IgD-negative memory B cell (primary cell): ENCODE measurements around the gene CD46. TPM values are rescaled to one million over a fixed set of nuclear protein-coding genes. Genes with fewer than 3 reads are reported as not detected.

Experiments used
- H3K27ac Mint-ChIP-seq, 3 donors: one replicate each; pipeline ENCODE4 v1.8.0; 2020 to 2022; ENCODE audit warnings: mild to moderate bottlenecking in 3 of 3, mixed read lengths in 3 of 3, moderate library complexity in 1 of 3
- H3K27me3 Mint-ChIP-seq: one replicate; pipeline ENCODE4 v1.8.0; 2021; ENCODE audit warnings: mixed read lengths
- H3K36me3 Mint-ChIP-seq: one replicate; pipeline ENCODE4 v1.8.0; 2020; ENCODE audit warnings: mild to moderate bottlenecking, mixed read lengths
- H3K4me1 Mint-ChIP-seq, 3 donors: one replicate each; pipeline ENCODE4 v1.8.0; 2020 to 2022; ENCODE audit warnings: mixed read lengths in 3 of 3, mild to moderate bottlenecking in 1 of 3
- H3K4me3 Mint-ChIP-seq, 4 donors: one replicate each; pipeline ENCODE4 v1.8.0; 2020 to 2022; ENCODE audit warnings: mild to moderate bottlenecking in 4 of 4, mixed read lengths in 4 of 4, moderate library complexity in 3 of 4
- H3K9me3 Mint-ChIP-seq, 3 donors: one replicate each; pipeline ENCODE4 v1.8.0; 2020 to 2021; ENCODE audit warnings: mixed read lengths in 3 of 3, mild to moderate bottlenecking in 1 of 3
- polyA plus RNA-seq: library from polyadenylated mRNA; unstranded; fragments of 300-500 nt; fragmentation: Illumina TruSeq; gene quantifications from one replicate; pipeline ENCODE4 v1.2.3, GENCODE V29; 2021

CD46 gene
- polyA plus RNA-seq, 1 donor from 2014 or later = 67.2 TPM

GRCh38 chr1:207830788-207831187, 78.9 kb downstream of the CD46 start:
- H3K9me3 Mint-ChIP-seq = no peaks in the 10 kb centered on the region
- no peak overlapping the region for H3K4me3 Mint-ChIP-seq
- H3K27ac Mint-ChIP-seq = peak overlapping the region in 1 of 3 donors; percentile 88
- H3K27me3 Mint-ChIP-seq = no peaks in the 10 kb centered on the region
- H3K36me3 Mint-ChIP-seq = no peaks in the 10 kb centered on the region
- H3K4me1 Mint-ChIP-seq = peaks cover 44 to 78% (median 47%) of the 10 kb centered on the region in 3 donors

DNA sequence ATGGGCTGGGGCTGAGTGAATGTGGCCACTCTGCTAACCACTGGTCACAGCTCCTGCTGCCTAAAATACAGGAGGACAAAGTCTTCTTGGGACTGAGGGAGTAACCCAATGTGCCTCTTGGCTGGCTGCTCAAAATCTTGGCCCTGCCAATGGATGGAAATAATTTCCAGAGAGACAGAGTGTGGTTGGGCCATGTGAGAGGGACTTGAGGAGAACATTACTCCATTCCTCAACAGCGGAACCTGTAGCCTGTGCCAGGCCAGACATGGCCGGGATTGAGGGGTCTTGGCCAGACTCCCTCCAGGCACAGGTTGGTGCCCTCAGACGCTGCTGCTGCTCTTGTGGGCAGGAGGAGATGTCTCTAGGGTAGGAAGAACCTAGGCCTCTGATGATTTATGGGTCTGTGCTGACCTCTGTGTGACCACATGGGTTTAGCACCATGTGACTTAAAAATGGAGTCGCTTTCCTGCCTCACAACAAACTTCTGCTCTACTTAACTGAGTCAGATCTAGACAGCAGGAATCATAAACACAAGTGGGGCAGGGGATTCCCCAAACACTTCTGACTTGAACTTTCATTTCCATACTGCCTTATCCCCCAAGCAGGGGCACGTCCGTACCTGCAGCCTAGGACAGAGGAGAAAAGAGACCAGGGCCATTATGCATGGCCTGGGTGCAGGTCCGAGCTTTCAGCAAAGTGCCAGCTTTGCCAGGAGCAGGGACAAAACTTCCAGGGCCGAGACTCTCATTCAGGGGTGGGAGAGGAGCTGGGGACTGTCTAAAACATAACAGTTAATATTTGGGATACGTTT, 79.9 kb downstream of the CD46 start:
- Mint-ChIP-seq H3K27me3 (no peaks in the 10 kb centered on the region), H3K27ac (peak overlapping the region; percentile 13 to 89 (median 88)), H3K36me3 (no peaks in the 10 kb centered on the region), H3K4me1 (peaks cover 37 to 69% (median 41%) of the 10 kb centered on the region in 3 donors), H3K4me3 (peak overlapping the region in 3 of 4 donors; percentile 22 to 94 (median 84)), H3K9me3 (no peaks in the 10 kb centered on the region)

DNA sequence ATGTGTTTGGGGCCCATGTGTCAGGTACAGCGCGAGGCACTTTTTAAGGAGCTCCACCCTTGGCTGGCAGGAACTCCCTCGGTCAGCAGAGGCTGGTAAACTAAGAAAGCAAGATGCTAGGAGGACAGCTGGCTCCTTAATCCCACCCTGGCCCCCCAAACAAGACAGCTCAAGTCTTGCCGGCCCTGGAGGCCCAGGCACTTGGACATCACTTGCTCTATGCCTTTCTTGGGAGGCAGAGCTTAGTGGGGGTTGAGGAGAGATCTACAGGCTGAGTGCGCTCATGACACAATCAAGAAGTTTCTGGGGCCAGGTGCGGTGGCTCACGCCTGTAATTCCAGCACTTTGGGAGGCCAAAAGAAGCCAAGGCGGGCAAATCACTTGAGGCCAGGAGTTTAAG, 80.9 kb downstream of the CD46 start:
- H3K27me3 Mint-ChIP-seq = no peaks in the 10 kb centered on the region
- H3K27ac Mint-ChIP-seq = peak overlapping the region; percentile 13 to 89 (median 88)
- H3K9me3 Mint-ChIP-seq = no peaks in the 10 kb centered on the region
- H3K4me1 Mint-ChIP-seq = peaks cover 35 to 62% (median 41%) of the 10 kb centered on the region in 3 donors
- peak overlapping the region in 1 of 4 donors; percentile 94 for H3K4me3 Mint-ChIP-seq
- no peaks in the 10 kb centered on the region for H3K36me3 Mint-ChIP-seq

- Mint-ChIP-seq H3K36me3 (no peaks in the 10 kb centered on the region), H3K27me3 (no peaks in the 10 kb centered on the region), H3K27ac (peak overlapping the region; percentile 13 to 88 (median 63)), H3K4me1 (peaks cover 31 to 57% (median 41%) of the 10 kb centered on the region in 3 donors), H3K4me3 (peak overlapping the region in 1 of 4 donors; percentile 19), H3K9me3 (no peaks in the 10 kb centered on the region)
Observed at GRCh38 chr1:207833381-207833780, 81.5 kb downstream of the CD46 start.

- H3K4me3 Mint-ChIP-seq = peak overlapping the region in 1 of 4 donors; percentile 19
Observed at GRCh38 chr1:207833956-207834660, 82.3 kb downstream of the CD46 start.

DNA sequence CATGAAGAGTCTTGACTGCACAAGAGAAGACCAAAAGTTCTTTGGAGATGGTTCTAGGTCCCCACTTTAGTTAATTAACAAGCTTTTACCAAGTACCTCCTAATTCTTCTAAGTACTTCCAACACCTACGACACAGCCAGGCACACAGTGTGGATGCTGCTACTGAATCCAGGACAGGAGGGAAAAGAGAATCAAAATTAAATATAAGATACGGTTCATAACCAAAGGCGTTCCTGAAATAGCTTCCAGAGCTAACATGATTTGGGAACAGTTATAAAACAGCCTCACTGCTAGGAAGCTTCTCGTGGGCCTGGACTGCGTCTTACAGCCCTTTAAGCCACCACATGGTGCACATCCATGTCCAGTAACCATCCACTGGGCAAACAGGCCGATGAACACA, 84.1 kb downstream of the CD46 start:
- H3K27ac Mint-ChIP-seq = peak overlapping the region in 1 of 3 donors; percentile 77
- H3K4me1 Mint-ChIP-seq = peaks cover 22 to 51% (median 45%) of the 10 kb centered on the region in 3 donors
- no peaks in the 10 kb centered on the region for H3K9me3 Mint-ChIP-seq
- no peak overlapping the region for H3K4me3 Mint-ChIP-seq
- no peaks in the 10 kb centered on the region for H3K27me3 Mint-ChIP-seq
- H3K36me3 Mint-ChIP-seq = peaks cover 4% of the 10 kb centered on the region

More at GRCh38 chr1:207833956-207834660, 82.3 kb downstream of the CD46 start:
- H3K27me3 Mint-ChIP-seq = no peaks in the 10 kb centered on the region
- H3K36me3 Mint-ChIP-seq = peaks cover 3% of the 10 kb centered on the region
- H3K9me3 Mint-ChIP-seq = no peaks in the 10 kb centered on the region
- H3K4me1 Mint-ChIP-seq = peaks cover 28 to 57% (median 38%) of the 10 kb centered on the region in 3 donors
- H3K27ac Mint-ChIP-seq = peak overlapping the region; percentile 13 to 88 (median 83)

DNA sequence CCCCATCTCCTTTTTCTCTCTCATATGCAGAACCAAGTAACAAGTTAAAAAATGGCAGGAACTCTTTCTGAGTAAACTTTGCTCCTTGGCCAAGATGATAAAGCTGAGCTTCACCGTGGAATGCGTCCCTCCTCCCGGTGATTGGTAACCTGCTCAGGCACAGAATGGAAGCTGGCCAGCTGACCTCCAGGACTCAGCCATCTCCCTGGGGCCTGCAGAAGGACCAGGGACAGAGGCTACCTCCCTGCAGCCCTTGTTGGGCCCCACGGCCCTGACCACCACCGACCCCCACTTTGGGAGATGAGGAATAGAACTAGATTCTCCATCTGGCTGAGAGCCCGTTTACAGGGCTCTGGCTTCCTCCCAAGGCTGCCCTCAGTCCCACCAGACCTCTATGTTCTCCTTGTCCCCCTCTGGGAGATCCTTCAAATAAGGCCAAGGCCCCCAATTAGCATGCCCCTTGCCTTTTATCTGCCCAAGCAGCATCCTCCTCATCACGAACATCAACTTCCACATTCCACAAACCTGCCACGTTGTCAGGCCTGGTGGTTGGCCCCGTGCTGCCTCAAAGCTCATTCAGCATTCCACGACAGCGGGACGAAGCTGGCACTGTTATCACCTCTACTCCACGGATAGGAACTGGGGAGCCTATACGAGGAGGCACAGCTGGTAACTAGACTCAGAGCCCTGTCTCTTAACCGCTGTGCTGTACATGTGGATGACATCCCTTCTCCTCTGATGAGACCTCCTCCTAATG, 84.9 kb downstream of the CD46 start:
- Mint-ChIP-seq H3K4me1 (peaks cover 22 to 45% (median 43%) of the 10 kb centered on the region in 3 donors), H3K27ac (peak overlapping the region in 1 of 3 donors; percentile 94), H3K36me3 (peaks cover 4% of the 10 kb centered on the region), H3K9me3 (no peaks in the 10 kb centered on the region), H3K27me3 (no peaks in the 10 kb centered on the region), H3K4me3 (no peak overlapping the region)

DNA sequence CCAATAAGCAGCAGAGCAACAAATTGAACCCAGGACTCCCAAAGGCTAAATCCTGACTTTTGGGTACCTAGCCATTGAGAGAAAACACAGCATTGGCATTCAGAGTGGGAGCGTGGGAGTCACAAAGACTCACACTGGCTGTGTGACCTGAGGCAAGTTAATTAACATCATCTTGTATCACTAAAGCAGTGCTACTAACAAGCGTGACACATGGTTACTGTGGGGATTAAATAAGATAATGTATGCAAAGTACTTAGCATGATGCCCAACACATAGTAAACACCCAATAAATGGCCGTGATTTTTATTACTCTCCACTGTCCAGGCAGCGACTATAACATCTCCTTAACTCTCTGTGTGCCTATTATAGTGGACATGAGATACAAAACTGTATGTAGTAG, 85.8 kb downstream of the CD46 start:
- H3K4me3 Mint-ChIP-seq = peak overlapping the region in 1 of 4 donors; percentile 47
- peaks cover 18 to 42% (median 39%) of the 10 kb centered on the region in 3 donors for H3K4me1 Mint-ChIP-seq
- peaks cover 4% of the 10 kb centered on the region for H3K36me3 Mint-ChIP-seq
- no peaks in the 10 kb centered on the region for H3K27me3 Mint-ChIP-seq
- no peaks in the 10 kb centered on the region for H3K9me3 Mint-ChIP-seq
- no peak overlapping the region for H3K27ac Mint-ChIP-seq

DNA sequence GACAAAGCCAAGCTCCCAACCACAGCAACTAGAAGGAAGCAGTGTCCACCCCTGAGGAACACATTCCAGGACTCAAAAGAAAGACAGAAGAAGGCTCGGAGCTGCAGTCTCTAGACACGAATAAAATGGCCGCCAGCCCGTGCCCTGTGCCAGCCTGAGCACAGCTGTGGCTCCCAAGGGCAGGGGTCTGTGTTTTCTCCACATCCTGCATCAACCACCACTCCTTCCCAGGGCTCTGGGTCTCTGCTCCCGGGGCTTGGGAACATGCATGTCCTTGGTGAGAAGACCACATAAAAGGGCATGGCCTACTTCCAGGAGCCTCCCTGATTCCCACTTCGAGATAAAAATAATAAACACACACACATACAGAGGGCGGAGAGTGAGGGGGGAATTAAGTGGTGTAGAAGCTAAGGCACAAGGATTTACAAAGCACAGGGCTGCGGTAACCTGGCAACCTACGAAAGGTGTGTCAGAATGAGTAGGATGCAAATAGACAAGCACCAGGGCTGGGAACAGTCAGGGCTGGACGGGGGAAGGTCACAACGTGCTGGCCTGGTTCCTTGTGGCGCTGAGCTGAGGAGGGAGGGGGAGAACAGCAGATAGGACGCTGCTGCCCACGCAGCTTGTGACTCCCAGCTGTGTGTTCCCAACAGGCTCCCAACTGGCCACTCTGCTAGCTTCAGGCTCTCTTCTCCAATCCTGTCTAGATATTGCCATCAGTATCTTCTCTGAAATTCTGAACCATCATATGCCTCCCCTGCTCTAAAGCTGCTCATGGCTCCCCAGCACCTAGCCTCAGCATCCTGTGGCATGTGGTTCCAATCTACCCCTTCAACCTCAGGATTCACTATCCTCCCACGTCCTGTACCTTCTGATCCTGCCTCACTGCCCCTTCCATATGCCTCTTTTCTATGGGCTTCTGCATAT, 86.6 kb downstream of the CD46 start:
- Mint-ChIP-seq H3K36me3 (peaks cover 5% of the 10 kb centered on the region), H3K27me3 (no peaks in the 10 kb centered on the region), H3K9me3 (no peaks in the 10 kb centered on the region), H3K4me3 (peak overlapping the region in 1 of 4 donors; percentile 47), H3K27ac (peak overlapping the region in 1 of 3 donors; percentile 41), H3K4me1 (peaks cover 17 to 38% (median 37%) of the 10 kb centered on the region in 3 donors)

- Mint-ChIP-seq H3K9me3 (no peaks in the 10 kb centered on the region), H3K27me3 (no peaks in the 10 kb centered on the region), H3K4me1 (peaks cover 19 to 36% (median 32%) of the 10 kb centered on the region in 3 donors), H3K4me3 (no peak overlapping the region), H3K36me3 (peaks cover 8% of the 10 kb centered on the region), H3K27ac (peak overlapping the region in 1 of 3 donors; percentile 41)
Observed at GRCh38 chr1:207839083-207839413, 87.2 kb downstream of the CD46 start.

GRCh38 chr1:207840380-207840779, 88.5 kb downstream of the CD46 start:
- Mint-ChIP-seq H3K4me3 (no peak overlapping the region), H3K27ac (no peak overlapping the region), H3K9me3 (no peaks in the 10 kb centered on the region), H3K36me3 (peaks cover 11% of the 10 kb centered on the region), H3K27me3 (no peaks in the 10 kb centered on the region), H3K4me1 (peaks cover 19 to 29% (median 23%) of the 10 kb centered on the region in 3 donors)

GRCh38 chr1:207841293-207841692, 89.4 kb downstream of the CD46 start:
- Mint-ChIP-seq H3K9me3 (no peaks in the 10 kb centered on the region), H3K36me3 (peaks cover 11% of the 10 kb centered on the region)

GRCh38 chr1:207841901-207842300, 90.0 kb downstream of the CD46 start:
- H3K4me3 Mint-ChIP-seq = no peak overlapping the region
- peaks cover 11% of the 10 kb centered on the region for H3K36me3 Mint-ChIP-seq
- peaks cover 19 to 39% (median 25%) of the 10 kb centered on the region in 3 donors for H3K4me1 Mint-ChIP-seq
- H3K9me3 Mint-ChIP-seq = no peaks in the 10 kb centered on the region
- no peak overlapping the region for H3K27ac Mint-ChIP-seq
- H3K27me3 Mint-ChIP-seq = no peaks in the 10 kb centered on the region

More at GRCh38 chr1:207841293-207841692, 89.4 kb downstream of the CD46 start:
- Mint-ChIP-seq H3K4me1 (peaks cover 19 to 34% (median 23%) of the 10 kb centered on the region in 3 donors), H3K27me3 (no peaks in the 10 kb centered on the region), H3K4me3 (no peak overlapping the region), H3K27ac (no peak overlapping the region)

- Mint-ChIP-seq H3K27me3 (no peaks in the 10 kb centered on the region), H3K36me3 (peaks cover 11% of the 10 kb centered on the region), H3K4me3 (no peak overlapping the region), H3K4me1 (peaks cover 19 to 42% (median 26%) of the 10 kb centered on the region in 3 donors), H3K9me3 (no peaks in the 10 kb centered on the region), H3K27ac (no peak overlapping the region)
Observed at GRCh38 chr1:207842506-207842905, 90.7 kb downstream of the CD46 start.
